Dedifferentiated amniotic fluid mesenchymal stem cell (primary cell): Measurements from ENCODE around the gene RASA3.

ENCODE experiments used
- DNase-seq: peaks from one replicate; pipeline ENCODE4 v3.0.0-alpha.2; 2016; ENCODE audit errors: extremely low spot score

Gene RASA3

GRCh38 chr13:114035186-114035582, 97.2 kb downstream of the RASA3 start:
- DNase-seq = no peak

- no peak for DNase-seq
Observed at GRCh38 chr13:114034481-114034891, 97.9 kb downstream of the RASA3 start.

GRCh38 chr13:114033541-114034315, 98.7 kb downstream of the RASA3 start:
- no peak for DNase-seq

- DNase-seq = peak; percentile 46
Observed at GRCh38 chr13:114032126-114032799, 100.2 kb downstream of the RASA3 start.

- DNase-seq = no peak
Observed at GRCh38 chr13:114031631-114032030, 100.8 kb downstream of the RASA3 start.

- no peak for DNase-seq
Observed at GRCh38 chr13:114030666-114031610, 101.5 kb downstream of the RASA3 start.

GRCh38 chr13:114029866-114030625, 102.4 kb downstream of the RASA3 start:
- no peak for DNase-seq

GRCh38 chr13:114027826-114028225, 104.6 kb downstream of the RASA3 start:
- DNase-seq = no peak

GRCh38 chr13:114027046-114027715, 105.2 kb downstream of the RASA3 start:
- peak; percentile 19 for DNase-seq

GRCh38 chr13:114026481-114026880, 105.9 kb downstream of the RASA3 start:
- DNase-seq = no peak

GRCh38 chr13:114025714-114026431, 106.5 kb downstream of the RASA3 start:
- DNase-seq = no peak

- DNase-seq = no peak
Observed at GRCh38 chr13:114025405-114025713, 107.1 kb downstream of the RASA3 start.

- DNase-seq = no peak
Observed at GRCh38 chr13:114024603-114025404, 107.6 kb downstream of the RASA3 start.

GRCh38 chr13:114023716-114024602, 108.5 kb downstream of the RASA3 start:
- DNase-seq = no peak

GRCh38 chr13:114022876-114023275, 109.5 kb downstream of the RASA3 start:
- no peak for DNase-seq

GRCh38 chr13:114022309-114022669, 110.1 kb downstream of the RASA3 start:
- DNase-seq = no peak

- DNase-seq = no peak
Observed at GRCh38 chr13:114021464-114022308, 110.7 kb downstream of the RASA3 start.
